Nephron (organoid): Measurements from ENCODE around the gene LACRT.

Experiments
- H3K27ac Mint-ChIP-seq, 3 experiments: 2 replicates each; pipeline ENCODE4 v1.8.0; 2020; ENCODE audit warnings: mixed read lengths in 3 of 3, mild to moderate bottlenecking in 2 of 3, moderate library complexity in 1 of 3
- H3K27me3 Mint-ChIP-seq: 2 replicates; pipeline ENCODE4 v1.8.0; 2021; ENCODE audit warnings: low read depth, mild to moderate bottlenecking, moderate library complexity, mixed read lengths
- H3K36me3 Mint-ChIP-seq: 2 replicates; pipeline ENCODE4 v1.8.0; 2020; ENCODE audit warnings: low read depth, mixed read lengths
- H3K4me1 Mint-ChIP-seq: 2 replicates; pipeline ENCODE4 v1.8.0; 2020; ENCODE audit warnings: mixed read lengths
- H3K4me3 Mint-ChIP-seq, 3 experiments: 2 replicates each; pipeline ENCODE4 v1.8.0; 2020; ENCODE audit warnings: mild to moderate bottlenecking in 3 of 3, mixed read lengths in 3 of 3, moderate library complexity in 2 of 3
- H3K9me3 Mint-ChIP-seq: 2 replicates; pipeline ENCODE4 v1.8.0; 2020; ENCODE audit warnings: mixed read lengths
- TF ChIP-seq, protein P1 (sequence below), 3 experiments: fragments of 200-600 bp; sonication (generic); IDR thresholded peaks; one replicate each; pipeline ENCODE4 v1.5.0; 2021; ENCODE audit warnings: antibody characterized with exemption in 3 of 3; ENCODE audit not compliant: unreplicated experiment in 3 of 3

The LACRT gene

GRCh38 chr12:54625598-54625997, 9.1 kb downstream of the LACRT start:
- peaks cover 8% of the 10 kb centered on the region for H3K4me1 Mint-ChIP-seq

GRCh38 chr12:54624315-54625279, 10.1 kb downstream of the LACRT start:
- Mint-ChIP-seq H3K27me3 (peaks cover 11% of the 10 kb centered on the region), H3K9me3 (peaks cover 19% of the 10 kb centered on the region), H3K4me1 (peaks cover 8% of the 10 kb centered on the region), H3K36me3 (peaks cover 4% of the 10 kb centered on the region), H3K4me3 (no peak overlapping the region), H3K27ac (no peak overlapping the region)
- TF ChIP-seq, protein P1, sequence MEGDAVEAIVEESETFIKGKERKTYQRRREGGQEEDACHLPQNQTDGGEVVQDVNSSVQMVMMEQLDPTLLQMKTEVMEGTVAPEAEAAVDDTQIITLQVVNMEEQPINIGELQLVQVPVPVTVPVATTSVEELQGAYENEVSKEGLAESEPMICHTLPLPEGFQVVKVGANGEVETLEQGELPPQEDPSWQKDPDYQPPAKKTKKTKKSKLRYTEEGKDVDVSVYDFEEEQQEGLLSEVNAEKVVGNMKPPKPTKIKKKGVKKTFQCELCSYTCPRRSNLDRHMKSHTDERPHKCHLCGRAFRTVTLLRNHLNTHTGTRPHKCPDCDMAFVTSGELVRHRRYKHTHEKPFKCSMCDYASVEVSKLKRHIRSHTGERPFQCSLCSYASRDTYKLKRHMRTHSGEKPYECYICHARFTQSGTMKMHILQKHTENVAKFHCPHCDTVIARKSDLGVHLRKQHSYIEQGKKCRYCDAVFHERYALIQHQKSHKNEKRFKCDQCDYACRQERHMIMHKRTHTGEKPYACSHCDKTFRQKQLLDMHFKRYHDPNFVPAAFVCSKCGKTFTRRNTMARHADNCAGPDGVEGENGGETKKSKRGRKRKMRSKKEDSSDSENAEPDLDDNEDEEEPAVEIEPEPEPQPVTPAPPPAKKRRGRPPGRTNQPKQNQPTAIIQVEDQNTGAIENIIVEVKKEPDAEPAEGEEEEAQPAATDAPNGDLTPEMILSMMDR (IDR thresholded peaks at IDR 0.05; ENCODE audit: unreplicated experiment in 3 of 3), result no peak

More at GRCh38 chr12:54625598-54625997, 9.1 kb downstream of the LACRT start:
- Mint-ChIP-seq H3K27me3 (peaks cover 7% of the 10 kb centered on the region), H3K9me3 (peaks cover 19% of the 10 kb centered on the region), H3K36me3 (peaks cover 4% of the 10 kb centered on the region), H3K4me3 (no peak overlapping the region), H3K27ac (no peak overlapping the region)
- TF ChIP-seq, protein P1 (IDR thresholded peaks at IDR 0.05; ENCODE audit: unreplicated experiment in 3 of 3), result no peak

GRCh38 chr12:54622463-54623183, 12.1 kb downstream of the LACRT start:
- Mint-ChIP-seq H3K27ac (no peak overlapping the region), H3K4me1 (peaks cover 8% of the 10 kb centered on the region)

DNA sequence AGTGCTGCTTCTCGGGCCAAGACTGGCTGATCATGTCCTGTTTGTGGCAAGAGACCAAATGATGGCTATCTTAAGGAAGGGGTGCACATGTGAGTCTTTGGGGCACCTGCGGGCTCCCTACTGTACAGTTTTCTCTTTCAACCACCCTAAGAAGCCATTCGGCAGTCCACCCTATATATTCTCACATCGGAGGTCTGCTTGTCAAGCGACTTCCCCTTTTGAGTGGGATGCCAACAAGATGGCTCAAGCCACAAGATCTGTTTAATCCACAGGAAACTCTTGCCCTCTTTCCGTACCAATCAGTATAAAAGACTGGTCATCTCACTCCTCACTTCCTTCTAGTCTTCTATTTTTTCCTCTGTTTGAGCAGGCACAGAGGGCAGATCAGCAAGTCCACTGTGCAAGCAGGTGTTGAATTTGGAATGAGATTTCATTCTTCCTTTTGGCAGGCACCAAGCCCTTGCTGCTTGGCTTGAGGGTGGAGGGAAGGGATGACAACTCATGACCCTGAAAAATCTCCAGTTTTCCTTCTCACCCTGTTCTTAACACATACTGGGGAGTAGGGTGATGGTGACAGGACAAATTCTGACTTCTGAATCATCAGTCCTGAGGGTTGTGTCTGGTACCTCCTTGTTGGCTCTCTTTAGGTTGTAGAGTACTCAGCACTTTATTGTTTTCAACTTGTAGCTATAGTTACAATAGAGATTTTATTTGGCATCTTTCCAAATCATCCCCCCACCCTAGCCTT, 17.6 kb downstream of the LACRT start:
- Mint-ChIP-seq H3K4me1 (no peaks in the 10 kb centered on the region), H3K27me3 (peaks cover 22% of the 10 kb centered on the region)
- TF ChIP-seq, protein P1 (IDR thresholded peaks at IDR 0.05; ENCODE audit: unreplicated experiment in 3 of 3), result no peak

More at GRCh38 chr12:54622463-54623183, 12.1 kb downstream of the LACRT start:
- H3K4me3 Mint-ChIP-seq, result no peak overlapping the region
- H3K9me3 Mint-ChIP-seq, result peaks cover 10% of the 10 kb centered on the region
- TF ChIP-seq, protein P1 (IDR thresholded peaks at IDR 0.05; ENCODE audit: unreplicated experiment in 3 of 3), result peak in 2 of 3 experiments; percentile 35 to 46
- H3K36me3 Mint-ChIP-seq, result peaks cover 4% of the 10 kb centered on the region
- H3K27me3 Mint-ChIP-seq, result peaks cover 11% of the 10 kb centered on the region

DNA sequence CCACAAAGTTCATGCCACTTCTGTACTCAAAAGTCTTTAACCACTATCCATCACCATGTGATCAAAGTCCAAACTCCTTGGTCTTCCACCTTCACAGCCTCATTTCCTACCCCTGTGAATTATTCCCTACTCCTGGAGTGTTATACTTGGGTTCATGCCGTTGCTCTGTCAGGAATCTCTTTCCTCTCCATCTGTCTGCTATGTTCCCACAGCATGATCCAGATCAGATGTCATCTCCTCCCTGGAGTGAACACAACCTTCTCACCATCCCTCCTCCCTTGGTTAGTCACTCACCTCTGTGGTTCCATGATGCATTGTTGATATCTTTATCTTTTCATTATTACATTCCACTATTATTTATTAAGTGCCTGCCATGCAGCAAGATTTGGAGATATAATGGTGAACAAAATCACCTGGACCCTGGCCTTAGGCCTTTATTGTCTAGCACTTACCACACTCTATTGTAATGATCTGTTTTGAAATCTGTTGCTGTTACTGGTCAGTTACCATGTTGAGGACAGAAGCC, 22.4 kb downstream of the LACRT start:
- Mint-ChIP-seq H3K27ac (no peak overlapping the region), H3K4me3 (no peak overlapping the region), H3K36me3 (no peaks in the 10 kb centered on the region), H3K4me1 (no peaks in the 10 kb centered on the region), H3K9me3 (no peaks in the 10 kb centered on the region), H3K27me3 (peaks cover 25% of the 10 kb centered on the region)
- TF ChIP-seq, protein P1 (IDR thresholded peaks at IDR 0.05; ENCODE audit: unreplicated experiment in 3 of 3), result no peak

More for the DNA sequence above, 17.6 kb downstream of the LACRT start:
- no peak overlapping the region for H3K4me3 Mint-ChIP-seq
- H3K27ac Mint-ChIP-seq, result no peak overlapping the region
- H3K9me3 Mint-ChIP-seq, result no peaks in the 10 kb centered on the region
- no peaks in the 10 kb centered on the region for H3K36me3 Mint-ChIP-seq
